HG03280 (cell line): Measurements from ENCODE around the gene CNTNAP2.

Experiments used
- ATAC-seq: cut with Tn5 transposase; IDR thresholded peaks from one replicate; pipeline ENCODE4 v1.9.1; 2021; ENCODE audit warnings: mild to moderate bottlenecking, moderate library complexity; ENCODE audit not compliant: unreplicated experiment

The CNTNAP2 gene

GRCh38 chr7:147300293-147300692 is 1183.7 kb downstream of the CNTNAP2 start:
- no peak for ATAC-seq

- no peak for ATAC-seq
These were observed 1187.8 kb downstream of the CNTNAP2 start for GRCh38 chr7:147304376-147304775.

- ATAC-seq: no peak
These were observed 1189.2 kb downstream of the CNTNAP2 start for GRCh38 chr7:147305827-147306226.

GRCh38 chr7:147308539-147308938 is 1191.9 kb downstream of the CNTNAP2 start:
- no peak for ATAC-seq

GRCh38 chr7:147311336-147311735 is 1194.7 kb downstream of the CNTNAP2 start:
- no peak for ATAC-seq

GRCh38 chr7:147321504-147321903 is 1204.9 kb downstream of the CNTNAP2 start:
- no peak for ATAC-seq

GRCh38 chr7:147332988-147333387 is 1216.4 kb downstream of the CNTNAP2 start:
- ATAC-seq: no peak

- ATAC-seq: no peak
These were observed 1246.5 kb downstream of the CNTNAP2 start for GRCh38 chr7:147363101-147363500.

- ATAC-seq: no peak
These were observed 1259.6 kb downstream of the CNTNAP2 start for GRCh38 chr7:147376192-147376591.

- no peak for ATAC-seq
These were observed 1264.3 kb downstream of the CNTNAP2 start for GRCh38 chr7:147380926-147381325.

GRCh38 chr7:147394329-147394728 is 1277.7 kb downstream of the CNTNAP2 start:
- no peak for ATAC-seq

- no peak for ATAC-seq
These were observed 1283.7 kb downstream of the CNTNAP2 start for GRCh38 chr7:147400221-147400689.

- ATAC-seq: no peak
These were observed 1284.3 kb downstream of the CNTNAP2 start for GRCh38 chr7:147400925-147401324.

- no peak for ATAC-seq
These were observed 1289.0 kb downstream of the CNTNAP2 start for GRCh38 chr7:147405621-147406020.

GRCh38 chr7:147406521-147407135 is 1290.0 kb downstream of the CNTNAP2 start:
- ATAC-seq: no peak

- ATAC-seq: no peak
These were observed 1294.5 kb downstream of the CNTNAP2 start for GRCh38 chr7:147411096-147411495.

GRCh38 chr7:147412109-147412508 is 1295.5 kb downstream of the CNTNAP2 start:
- ATAC-seq: no peak

- no peak for ATAC-seq
These were observed 1296.4 kb downstream of the CNTNAP2 start for GRCh38 chr7:147412782-147413556.

- ATAC-seq: no peak
These were observed 1296.9 kb downstream of the CNTNAP2 start for GRCh38 chr7:147413557-147413870.

- ATAC-seq: no peak
These were observed 1299.4 kb downstream of the CNTNAP2 start for GRCh38 chr7:147415991-147416390.

GRCh38 chr7:147418966-147419365 is 1302.4 kb downstream of the CNTNAP2 start:
- no peak for ATAC-seq

- ATAC-seq: no peak
These were observed 1307.3 kb downstream of the CNTNAP2 start for GRCh38 chr7:147423875-147424274.

- no peak for ATAC-seq
These were observed 1311.5 kb downstream of the CNTNAP2 start for GRCh38 chr7:147428075-147428474.
